Activated CD8-positive, alpha-beta memory T cell treated with anti-CD3 and anti-CD28 coated beads for 1 hour (primary cell): ENCODE measurements around the gene KERA.
"Not testable (repeated sequence)": the region's sequence is repeated elsewhere in the genome, so short reads cannot be mapped to it uniquely, and the experiment has no call there.

Source experiments
- DNase-seq, 2 donors: peaks; one replicate each; pipeline ENCODE4 v3.0.0-alpha.2; 2020; ENCODE audit warnings: low read depth in 1 of 2; ENCODE audit errors: extremely low read depth in 1 of 2

KERA gene

GRCh38 chr12:91057368-91058165, at the start of gene KERA:
TSS of gene KERA (minus strand) at chr12:91058024. CDS start at chr12:91056281, 1,743 bp downstream.
- DNase-seq = no peak

GRCh38 chr12:91106283-91106682, 48.5 kb upstream of the KERA start:
- DNase-seq = no peak

- DNase-seq = no peak
Measured at GRCh38 chr12:91105807-91106206, 48.0 kb upstream of the KERA start.

GRCh38 chr12:91104812-91105466, 47.1 kb upstream of the KERA start:
- no peak for DNase-seq

GRCh38 chr12:91103624-91104023, 45.8 kb upstream of the KERA start:
- DNase-seq = no peak

GRCh38 chr12:91103101-91103500, 45.3 kb upstream of the KERA start:
- DNase-seq = no peak

- no peak for DNase-seq
Measured at GRCh38 chr12:91100906-91101305, 43.1 kb upstream of the KERA start.

GRCh38 chr12:91099836-91100235, 42.0 kb upstream of the KERA start:
- DNase-seq = no peak

- DNase-seq = no peak
Measured at GRCh38 chr12:91099341-91099740, 41.5 kb upstream of the KERA start.

GRCh38 chr12:91098941-91099340, 41.1 kb upstream of the KERA start:
- DNase-seq = no peak

GRCh38 chr12:91098461-91098860, 40.6 kb upstream of the KERA start:
- DNase-seq = no peak

GRCh38 chr12:91094957-91095356, 37.1 kb upstream of the KERA start:
- no peak for DNase-seq

- DNase-seq = no peak
Measured at GRCh38 chr12:91094032-91094662, 36.3 kb upstream of the KERA start.

- DNase-seq = no peak
Measured at GRCh38 chr12:91093341-91093740, 35.5 kb upstream of the KERA start.

GRCh38 chr12:91091916-91092715, 34.3 kb upstream of the KERA start:
- no peak for DNase-seq

GRCh38 chr12:91089953-91090352, 32.1 kb upstream of the KERA start:
- DNase-seq = not testable (repeated sequence)

- no peak for DNase-seq
Measured at GRCh38 chr12:91080041-91080440, 22.2 kb upstream of the KERA start.

GRCh38 chr12:91078501-91078900, 20.7 kb upstream of the KERA start:
- no peak for DNase-seq

- no peak for DNase-seq
Measured at GRCh38 chr12:91077228-91077954, 19.6 kb upstream of the KERA start.

GRCh38 chr12:91074851-91075250, 17.0 kb upstream of the KERA start:
- DNase-seq = no peak
